SKM-1 (cell line): Measurements from ENCODE around the gene HDAC8.

ENCODE experiments used
- DNase-seq: peaks from one replicate; lab custom pipeline; 2025; ENCODE audit not compliant: unreplicated experiment; lab: John Stamatoyannopoulos, UW

The HDAC8 gene

GRCh38 chrX:72381439-72382201 is 191.0 kb downstream of the HDAC8 start:
- no peak for DNase-seq

GRCh38 chrX:72376124-72376523 is 196.5 kb downstream of the HDAC8 start:
- DNase-seq = no peak

- no peak for DNase-seq
These were observed 199.5 kb downstream of the HDAC8 start for GRCh38 chrX:72373136-72373535.

- DNase-seq = no peak
These were observed 199.9 kb downstream of the HDAC8 start for GRCh38 chrX:72372735-72373134.

GRCh38 chrX:72371405-72371804 is 201.2 kb downstream of the HDAC8 start:
- no peak for DNase-seq

GRCh38 chrX:72368796-72369195 is 203.8 kb downstream of the HDAC8 start:
- DNase-seq = no peak

GRCh38 chrX:72367516-72367915 is 205.1 kb downstream of the HDAC8 start:
- no peak for DNase-seq

- DNase-seq = no peak
These were observed 205.8 kb downstream of the HDAC8 start for GRCh38 chrX:72366701-72367454.

- no peak for DNase-seq
These were observed 206.5 kb downstream of the HDAC8 start for GRCh38 chrX:72366178-72366577.

- no peak for DNase-seq
These were observed 207.5 kb downstream of the HDAC8 start for GRCh38 chrX:72365126-72365525.

GRCh38 chrX:72360326-72360725 is 212.3 kb downstream of the HDAC8 start:
- DNase-seq = no peak

GRCh38 chrX:72358313-72358712 is 214.3 kb downstream of the HDAC8 start:
- no peak for DNase-seq

GRCh38 chrX:72352786-72353185 is 219.9 kb downstream of the HDAC8 start:
- no peak for DNase-seq

GRCh38 chrX:72351606-72352334 is 220.9 kb downstream of the HDAC8 start:
- no peak for DNase-seq

GRCh38 chrX:72349190-72349589 is 223.5 kb downstream of the HDAC8 start:
- no peak for DNase-seq

- DNase-seq = no peak
These were observed 224.2 kb downstream of the HDAC8 start for GRCh38 chrX:72348247-72348979.

GRCh38 chrX:72347366-72347765 is 225.3 kb downstream of the HDAC8 start:
- no peak for DNase-seq

- no peak for DNase-seq
These were observed 226.2 kb downstream of the HDAC8 start for GRCh38 chrX:72346302-72346949.

GRCh38 chrX:72340626-72341025 is 232.0 kb downstream of the HDAC8 start:
- no peak for DNase-seq

- DNase-seq = no peak
These were observed 232.6 kb downstream of the HDAC8 start for GRCh38 chrX:72340041-72340440.

- DNase-seq = no peak
These were observed 242.5 kb downstream of the HDAC8 start for GRCh38 chrX:72330131-72330530.
